Activated T-cell treated with anti-CD3 and anti-CD28 coated beads, Interleukin-2, amount 50 U/mL, for 48 hours (primary cell): ENCODE results near the gene NRN1L.
A peak's percentile ranks its signal among the peaks of the same experiment; 100 is the strongest.
"Not testable (repeated sequence)": the region's sequence is repeated elsewhere in the genome, so short reads cannot be mapped to it uniquely, and the experiment has no call there.

Experiments used
- DNase-seq, 2 experiments: peaks; one replicate each; pipeline ENCODE4 v3.0.0-alpha.2; 2020

The NRN1L gene

DNA sequence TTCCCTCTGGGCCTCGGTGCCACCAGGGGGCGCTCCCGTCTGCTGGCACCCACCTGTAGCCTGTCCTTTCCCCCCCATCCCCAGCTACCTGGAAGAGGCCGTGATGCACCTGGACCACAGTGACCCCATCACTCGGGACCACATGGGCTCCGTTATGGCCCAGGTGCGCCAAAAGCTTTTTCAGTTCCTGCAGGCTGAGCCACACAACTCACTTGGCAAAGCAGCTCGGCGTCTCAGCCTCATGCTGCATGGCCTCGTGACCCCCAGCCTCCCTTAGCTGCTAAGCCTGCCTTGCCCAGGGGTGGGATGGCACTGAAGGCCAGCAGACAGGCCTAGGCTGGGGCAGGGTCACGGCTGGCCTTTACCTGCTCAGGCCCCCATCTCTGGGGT, 818 bp upstream of the NRN1L start:
- DNase-seq: peak; percentile 80 to 83

DNA sequence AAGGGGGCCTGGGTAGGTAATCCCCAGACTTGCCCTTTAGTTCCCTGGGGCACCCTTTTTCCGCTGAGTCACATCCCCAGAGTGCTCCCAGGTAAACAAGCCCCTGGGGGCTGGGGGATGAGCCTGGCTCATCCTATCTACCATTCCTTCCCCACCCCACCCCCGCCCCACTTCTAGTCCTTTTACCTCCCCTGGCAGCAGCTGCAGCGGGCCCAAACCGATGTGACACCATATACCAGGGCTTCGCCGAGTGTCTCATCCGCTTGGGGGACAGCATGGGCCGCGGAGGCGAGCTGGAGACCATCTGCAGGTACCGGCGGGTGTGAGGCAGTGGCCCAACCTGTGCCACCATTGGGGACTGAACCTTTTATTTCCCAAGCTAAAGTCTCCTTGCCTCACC, 860 bp downstream of the NRN1L start:
- no peak for DNase-seq

GRCh38 chr16:67885976-67886375, 1.3 kb downstream of the NRN1L start:
- no peak for DNase-seq

DNA sequence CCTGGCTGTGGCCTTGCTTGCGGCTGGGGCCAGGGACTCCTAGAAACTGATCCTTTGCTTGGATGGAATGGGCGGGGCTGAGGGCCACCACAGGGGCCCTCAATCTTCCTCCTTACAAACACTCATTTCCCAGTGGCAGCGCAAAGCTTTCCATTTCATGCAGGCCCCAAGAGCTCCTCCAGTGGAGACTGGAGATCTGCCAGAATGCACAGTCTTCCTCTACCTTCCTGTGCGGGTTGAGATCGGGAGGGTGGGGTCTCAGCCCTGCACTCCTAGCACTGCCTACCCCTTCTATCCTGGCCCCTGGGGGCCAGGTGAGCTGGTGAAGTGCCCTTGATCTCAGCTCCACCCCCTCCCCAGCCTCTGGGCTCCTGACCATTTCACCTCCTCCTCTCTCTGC, 1.7 kb downstream of the NRN1L start:
- DNase-seq: no peak

DNA sequence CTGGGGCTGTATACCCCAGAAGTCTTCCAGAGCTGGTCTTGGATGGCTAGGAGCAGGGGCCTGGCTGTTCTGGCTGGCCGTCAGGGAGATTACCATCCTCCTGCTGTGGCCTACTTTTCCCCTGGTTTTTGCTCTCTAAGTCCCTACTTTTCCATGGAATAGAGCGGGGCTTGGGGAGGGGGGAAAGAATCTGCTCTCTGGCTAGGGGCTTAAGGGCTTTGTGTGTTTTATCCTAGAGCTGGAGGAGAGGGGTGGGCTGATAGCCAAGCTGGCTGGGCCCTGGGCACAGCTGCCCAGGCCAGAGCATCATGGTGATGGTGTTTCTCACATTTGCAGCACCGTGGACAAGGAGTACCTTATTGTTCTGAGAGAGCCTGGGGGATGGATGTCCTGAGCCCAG, 3.6 kb downstream of the NRN1L start:
- no peak for DNase-seq

- no peak for DNase-seq
Observed at GRCh38 chr16:67892375-67892774, 7.7 kb downstream of the NRN1L start.

DNA sequence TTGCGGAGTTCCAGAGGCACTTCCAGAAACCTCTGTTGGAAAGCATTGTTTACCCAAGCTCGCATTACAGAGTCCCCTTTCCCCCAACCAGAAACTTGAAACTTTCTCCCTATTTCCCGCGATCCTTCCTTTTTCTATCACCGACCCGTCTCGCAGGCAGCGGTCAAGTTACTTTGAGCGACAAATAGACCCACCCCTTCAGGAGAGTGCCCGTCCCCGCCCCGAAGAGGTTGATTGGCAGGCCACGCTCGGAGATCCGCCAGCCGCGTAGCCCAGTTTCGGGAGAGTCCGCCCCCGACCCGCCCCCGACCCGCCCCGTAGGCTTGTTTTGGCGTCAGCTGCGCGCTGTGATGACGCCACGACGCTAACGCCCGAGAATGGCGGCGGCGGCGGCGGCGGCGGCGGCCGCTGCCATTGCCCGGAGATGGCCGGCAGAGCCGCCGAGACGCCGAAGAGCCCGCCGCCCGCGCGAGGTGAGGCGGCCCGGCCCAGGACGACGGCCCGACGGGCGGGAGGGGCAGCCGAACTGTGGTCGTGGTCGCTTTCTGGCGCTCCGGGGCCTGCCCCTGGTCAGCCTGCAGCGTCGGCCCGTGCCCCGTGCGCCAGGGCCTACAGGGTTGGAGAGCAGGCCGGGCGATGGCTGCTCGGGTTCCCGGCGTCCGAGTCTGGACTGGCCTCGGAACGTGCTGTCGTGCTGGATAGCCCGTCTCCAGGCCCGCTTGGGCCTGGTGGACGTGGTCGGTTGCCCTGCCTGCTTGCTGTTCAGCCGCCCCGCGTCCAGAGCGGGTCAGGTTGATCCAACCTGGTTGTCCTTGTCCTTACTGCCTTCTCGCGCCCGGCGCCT, 8.4 kb downstream of the NRN1L start, which contains the start of gene PSKH1:
TSS of gene PSKH1 (plus strand) at position 356 of the 844 bp plus-strand sequence. CDS start 15,496 bp downstream, outside the sequence.
- DNase-seq: peak; percentile 94 to 95

- DNase-seq: no peak
Observed at GRCh38 chr16:67893743-67894399, 9.2 kb downstream of the NRN1L start.

GRCh38 chr16:67897231-67897630, 12.5 kb downstream of the NRN1L start:
- DNase-seq: no peak

- DNase-seq: no peak
Observed at GRCh38 chr16:67901734-67902133, 17.0 kb downstream of the NRN1L start.

GRCh38 chr16:67902831-67903230, 18.1 kb downstream of the NRN1L start:
- DNase-seq: no peak

GRCh38 chr16:67907397-67908180, 22.9 kb downstream of the NRN1L start:
- no peak for DNase-seq

DNA sequence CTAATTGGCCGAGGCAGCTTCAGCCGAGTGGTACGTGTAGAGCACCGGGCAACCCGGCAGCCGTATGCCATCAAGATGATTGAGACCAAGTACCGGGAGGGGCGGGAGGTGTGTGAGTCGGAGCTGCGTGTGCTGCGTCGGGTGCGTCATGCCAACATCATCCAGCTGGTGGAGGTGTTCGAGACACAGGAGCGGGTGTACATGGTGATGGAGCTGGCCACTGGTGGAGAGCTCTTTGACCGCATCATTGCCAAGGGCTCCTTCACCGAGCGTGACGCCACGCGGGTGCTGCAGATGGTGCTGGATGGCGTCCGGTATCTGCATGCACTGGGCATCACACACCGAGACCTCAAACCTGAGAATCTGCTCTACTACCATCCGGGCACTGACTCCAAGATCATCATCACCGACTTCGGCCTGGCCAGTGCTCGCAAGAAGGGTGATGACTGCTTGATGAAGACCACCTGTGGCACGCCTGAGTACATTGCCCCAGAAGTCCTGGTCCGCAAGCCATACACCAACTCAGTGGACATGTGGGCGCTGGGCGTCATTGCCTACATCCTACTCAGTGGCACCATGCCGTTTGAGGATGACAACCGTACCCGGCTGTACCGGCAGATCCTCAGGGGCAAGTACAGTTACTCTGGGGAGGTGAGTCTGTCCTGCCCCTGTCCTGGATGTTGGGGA, 24.5 kb downstream of the NRN1L start:
- no peak for DNase-seq

DNA sequence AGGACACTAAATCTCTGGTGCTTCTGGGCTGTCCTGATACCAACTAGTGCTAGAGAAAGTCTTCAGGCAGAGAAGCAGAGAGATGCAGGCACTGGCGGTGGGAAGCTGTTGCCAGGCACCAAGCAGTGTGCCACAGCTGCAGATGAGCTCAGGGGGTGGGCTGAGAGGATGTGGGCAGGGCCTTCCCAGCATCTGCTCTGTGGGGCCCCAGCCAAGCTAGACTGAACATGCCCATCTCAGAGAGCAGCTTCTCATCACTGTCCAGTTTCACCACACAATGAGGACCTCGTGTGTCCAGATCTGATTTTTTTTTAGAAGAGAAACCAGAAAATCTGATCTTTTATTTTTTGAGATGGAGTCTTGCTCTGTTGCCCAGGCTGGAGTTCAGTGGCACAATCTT, 25.5 kb downstream of the NRN1L start:
- peak in 1 of 2 experiments; percentile 38 for DNase-seq

GRCh38 chr16:67914758-67915495, 30.2 kb downstream of the NRN1L start:
- no peak for DNase-seq

DNA sequence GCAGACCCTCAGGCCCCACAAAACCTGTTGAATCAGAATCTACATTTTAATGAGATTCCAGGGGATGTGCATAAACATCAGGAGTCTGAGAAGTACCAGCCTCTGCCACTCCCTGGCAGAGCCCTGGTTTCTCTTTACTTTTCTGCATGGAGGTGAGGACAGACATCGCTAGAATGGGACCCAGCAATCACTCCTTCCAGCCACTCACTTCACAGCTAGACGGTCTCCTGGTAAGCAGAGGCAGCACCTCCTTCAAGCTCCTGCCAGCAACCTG, 30.7 kb downstream of the NRN1L start:
- DNase-seq: not testable (repeated sequence)

DNA sequence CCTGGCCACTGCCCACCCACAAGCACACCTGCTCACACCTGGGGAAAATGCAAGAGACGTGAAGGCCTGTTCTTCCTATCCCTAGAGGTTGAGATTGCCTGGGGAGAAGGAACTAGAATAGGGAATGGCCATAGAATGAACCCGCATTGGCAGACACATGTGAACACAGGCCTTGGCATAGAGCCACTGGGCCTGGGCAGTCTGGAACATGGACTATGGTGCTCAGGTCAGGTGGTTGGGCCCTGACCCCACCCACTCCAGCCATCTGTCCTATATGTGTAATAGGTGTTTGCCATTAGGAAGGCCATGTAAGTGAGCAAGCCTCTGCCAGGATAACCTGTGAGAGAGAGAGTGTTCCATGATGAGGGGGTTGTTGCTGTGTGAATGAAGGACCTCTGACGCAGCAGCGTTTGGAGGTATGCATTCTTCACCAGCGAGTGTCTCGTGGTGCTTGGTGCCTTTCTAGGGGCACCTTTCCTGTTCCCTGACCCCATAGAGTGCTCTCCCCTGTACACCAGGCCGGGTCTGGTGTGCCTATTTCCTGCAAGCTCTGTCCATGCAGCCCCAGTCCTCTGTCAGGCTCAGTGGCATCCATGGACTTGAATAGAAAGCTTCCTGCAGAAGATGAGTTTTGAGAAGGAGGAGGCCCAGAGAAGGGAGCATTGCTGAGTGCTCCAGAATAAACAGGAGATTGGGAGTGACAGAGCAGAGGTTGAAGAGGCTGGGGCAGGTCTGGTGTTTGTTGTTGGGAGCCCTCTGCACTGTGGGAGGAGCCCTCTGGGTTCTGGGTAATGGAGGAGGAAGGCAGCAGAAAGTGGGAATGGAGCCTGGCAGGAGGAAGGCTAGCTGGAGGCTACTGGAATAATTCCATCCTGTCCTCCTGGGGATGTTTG, 31.4 kb downstream of the NRN1L start:
- DNase-seq: no peak

DNA sequence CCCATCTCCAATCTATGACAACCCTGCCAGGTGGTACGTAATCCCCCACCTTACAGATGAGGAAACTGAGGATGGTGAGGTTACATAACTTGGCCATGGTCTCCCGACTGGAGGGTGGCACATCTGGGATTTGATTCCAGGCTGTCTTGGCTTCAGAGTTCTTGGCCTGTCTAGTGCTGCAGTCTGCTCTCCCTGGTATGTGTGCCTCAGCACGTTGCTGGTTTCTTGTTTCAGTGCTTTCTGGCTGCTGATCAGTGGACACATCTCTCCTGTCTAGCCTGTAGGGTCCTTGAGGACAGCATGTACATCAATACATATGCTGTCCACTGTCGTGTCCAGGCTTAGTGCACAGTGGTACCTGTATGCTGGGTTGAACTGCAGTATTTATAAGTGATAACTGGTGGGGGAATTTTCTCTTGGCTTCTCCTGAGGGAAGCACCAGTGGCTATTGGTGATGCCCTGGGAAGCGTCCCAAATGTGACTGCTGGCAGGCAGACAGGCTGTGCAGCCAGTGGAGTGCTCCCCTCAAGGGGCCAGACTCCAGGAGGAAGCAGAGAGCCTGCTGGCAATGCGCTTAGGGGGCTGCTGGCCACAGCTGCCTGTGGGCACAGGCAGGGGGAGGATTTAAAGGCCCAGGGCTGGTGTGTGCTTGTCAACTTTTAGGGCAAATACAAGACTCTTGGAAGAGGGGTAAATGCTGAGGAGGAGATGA, 32.6 kb downstream of the NRN1L start:
- DNase-seq: no peak

DNA sequence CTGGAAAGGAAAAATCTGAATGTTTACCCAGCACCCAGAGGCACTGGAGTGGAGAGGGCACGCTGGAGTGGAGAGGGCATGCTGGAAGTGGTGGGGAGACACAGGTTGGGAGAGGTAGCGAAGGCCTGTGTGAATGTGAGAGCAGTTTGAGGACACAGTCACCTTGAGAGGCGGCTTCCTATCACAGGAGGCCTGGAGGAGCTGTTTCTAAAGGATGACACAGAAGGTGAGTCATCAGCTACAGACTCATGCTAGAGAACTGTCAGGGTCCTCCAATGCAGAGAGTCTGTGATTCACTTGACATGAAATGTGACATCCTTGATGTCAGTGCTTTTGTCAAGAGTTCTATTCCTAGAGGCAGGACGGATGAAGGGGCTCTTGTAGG, 33.2 kb downstream of the NRN1L start:
- peak; percentile 62 to 70 for DNase-seq

- no peak for DNase-seq
Observed at GRCh38 chr16:67919622-67920221, 35.0 kb downstream of the NRN1L start.
